Dermis blood vessel endothelial cell (primary cell): Measurements from ENCODE around the gene DHRS12. TPM values are rescaled to one million over a fixed set of nuclear protein-coding genes. Genes with fewer than 3 reads are reported as not detected.

Experiments used
- DNase-seq: peaks from one replicate; pipeline ENCODE4 v3.0.0; 2010
- total RNA-seq: library from RNA; depleted of rRNA; stranded (reverse); fragments of >200 nt; gene quantifications from 2 replicates; pipeline ENCODE4 v1.2.3, GENCODE V29; 2014

DHRS12 gene
- total RNA-seq, 1 donor from 2014 or later: 7.1 TPM

DNA sequence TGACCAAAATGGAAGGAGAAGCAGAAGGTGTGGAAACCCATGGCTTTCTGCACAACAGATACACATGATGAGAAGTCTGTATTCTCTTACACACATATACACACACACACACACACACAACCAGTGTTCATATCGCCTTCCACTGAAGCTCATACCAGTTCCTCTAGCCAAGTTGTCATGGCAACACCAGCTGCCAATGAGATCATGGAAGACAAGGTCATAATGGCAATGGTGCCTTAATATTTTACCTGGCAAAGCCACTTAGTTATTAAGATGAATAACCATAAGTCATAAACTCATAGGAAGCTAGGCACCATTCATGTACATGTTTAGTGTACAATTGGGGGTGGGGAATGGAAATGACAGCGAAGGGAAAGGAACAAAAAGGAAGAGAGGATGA is 2.6 kb upstream of the DHRS12 start:
- peak; percentile 72 for DNase-seq

DNA sequence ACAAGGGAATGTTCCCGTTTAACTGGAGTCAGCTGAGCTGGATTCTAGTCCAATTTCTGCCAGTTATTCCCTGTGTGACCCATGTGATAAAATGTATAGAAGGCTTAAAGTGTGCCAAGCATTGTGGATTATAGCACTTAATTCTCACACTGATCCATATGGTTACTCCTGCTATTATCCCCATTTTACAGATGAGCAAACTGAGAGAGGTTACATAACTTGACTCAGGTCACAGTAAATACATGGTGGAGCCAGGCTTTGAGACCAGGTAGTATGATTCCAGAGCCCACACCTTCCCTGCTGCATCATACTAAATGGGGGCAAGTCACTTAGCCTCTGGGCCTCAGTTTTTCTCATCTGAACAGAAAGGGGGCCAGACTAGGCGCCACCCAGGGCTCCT is 2.0 kb upstream of the DHRS12 start:
- no peak for DNase-seq

DNA sequence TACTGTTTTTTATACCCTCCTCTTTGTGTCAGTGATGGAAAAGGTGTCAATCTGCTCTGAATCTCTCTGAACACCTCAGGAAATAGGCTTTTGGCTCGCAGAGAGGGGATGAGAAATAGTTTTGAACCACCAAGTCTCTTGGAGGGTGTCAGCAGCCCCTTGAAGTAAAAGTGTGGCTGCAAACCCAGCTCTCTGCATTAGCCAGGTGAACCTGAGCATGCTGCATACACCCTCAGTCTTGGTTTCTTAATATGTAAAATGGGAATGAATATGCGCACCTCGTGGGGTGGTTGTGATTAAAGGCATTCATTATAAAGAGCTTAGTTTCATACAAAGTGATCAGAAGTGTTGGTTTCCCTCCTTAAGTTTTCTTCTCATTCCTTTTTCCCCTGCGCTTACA is 1.4 kb upstream of the DHRS12 start:
- no peak for DNase-seq

GRCh38 chr13:51804295-51805172 is 571 bp upstream of the DHRS12 start:
- DNase-seq: peak; percentile 38

- DNase-seq: peak; percentile 18
Measured at GRCh38 chr13:51802631-51803418, 1.1 kb downstream of the DHRS12 start.

DNA sequence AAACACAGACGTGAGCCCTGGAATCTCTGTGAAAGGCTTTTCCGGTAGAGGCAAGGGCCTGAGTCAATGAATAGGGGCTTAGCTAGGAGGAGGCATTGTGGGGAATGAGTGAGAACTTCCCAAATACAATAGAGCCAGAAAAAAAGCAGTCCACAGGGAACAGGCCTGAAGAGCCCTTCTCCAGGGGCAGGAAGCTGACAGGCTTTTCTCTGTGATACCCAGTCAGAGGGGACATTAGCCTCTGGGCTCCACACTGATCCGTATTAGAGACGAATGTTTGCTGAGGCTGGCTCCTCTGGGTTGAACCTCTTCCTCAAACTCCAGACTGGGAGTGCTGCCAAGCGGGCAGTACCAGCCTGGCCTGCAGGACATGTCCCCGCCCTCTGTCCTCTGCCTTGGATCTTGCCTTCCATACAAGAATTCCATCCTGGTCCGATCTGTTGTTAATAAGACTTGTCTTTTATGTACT is 2.3 kb downstream of the DHRS12 start:
- peak; percentile 71 for DNase-seq

DNA sequence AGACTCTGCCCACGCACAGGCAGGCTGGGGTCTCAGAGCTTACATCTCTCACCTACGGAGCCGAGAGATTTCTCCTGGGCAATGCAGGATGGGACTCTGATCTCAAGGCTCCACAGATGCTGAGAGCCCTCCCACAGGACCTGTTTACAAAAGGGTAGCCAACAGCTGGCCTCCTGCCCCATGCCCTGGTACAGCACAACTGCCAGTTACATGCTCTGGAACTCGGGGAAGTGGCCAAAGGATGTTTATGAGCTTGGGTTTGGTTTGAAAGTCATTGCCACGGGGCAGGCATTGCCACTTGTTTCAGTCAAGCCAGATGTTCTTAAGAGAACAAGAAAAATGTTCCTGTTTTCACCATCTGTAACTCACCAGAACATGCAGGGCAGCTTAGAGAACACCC is 3.5 kb downstream of the DHRS12 start:
- no peak for DNase-seq

DNA sequence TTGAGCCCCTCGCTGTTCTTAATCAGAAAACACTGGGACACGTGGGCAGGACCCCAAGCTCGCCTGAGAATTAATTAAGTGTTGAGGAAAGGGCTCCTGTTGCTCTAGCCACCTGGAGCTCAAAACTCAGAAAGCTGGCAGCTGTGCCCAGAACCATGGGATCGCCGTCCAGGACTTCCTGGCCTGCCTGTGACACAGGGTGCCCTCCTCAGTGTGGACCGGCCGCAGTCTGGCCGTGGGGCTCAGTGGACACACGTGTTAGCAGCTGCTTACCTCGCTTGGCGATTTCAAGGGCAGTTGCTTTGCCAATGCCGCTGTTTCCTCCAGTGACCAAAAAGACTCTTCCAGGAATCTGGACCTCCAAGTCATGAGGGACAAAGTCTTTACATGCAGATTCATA is 4.7 kb downstream of the DHRS12 start:
- DNase-seq: no peak

GRCh38 chr13:51797664-51798488 is 6.1 kb downstream of the DHRS12 start:
- peak; percentile 70 for DNase-seq

GRCh38 chr13:51796546-51796945 is 7.4 kb downstream of the DHRS12 start:
- DNase-seq: no peak

GRCh38 chr13:51795419-51795818 is 8.5 kb downstream of the DHRS12 start:
- DNase-seq: no peak

GRCh38 chr13:51794964-51795363 is 9.0 kb downstream of the DHRS12 start:
- DNase-seq: no peak

- DNase-seq: peak; percentile 75
Measured at GRCh38 chr13:51793570-51794271, 10.2 kb downstream of the DHRS12 start.

DNA sequence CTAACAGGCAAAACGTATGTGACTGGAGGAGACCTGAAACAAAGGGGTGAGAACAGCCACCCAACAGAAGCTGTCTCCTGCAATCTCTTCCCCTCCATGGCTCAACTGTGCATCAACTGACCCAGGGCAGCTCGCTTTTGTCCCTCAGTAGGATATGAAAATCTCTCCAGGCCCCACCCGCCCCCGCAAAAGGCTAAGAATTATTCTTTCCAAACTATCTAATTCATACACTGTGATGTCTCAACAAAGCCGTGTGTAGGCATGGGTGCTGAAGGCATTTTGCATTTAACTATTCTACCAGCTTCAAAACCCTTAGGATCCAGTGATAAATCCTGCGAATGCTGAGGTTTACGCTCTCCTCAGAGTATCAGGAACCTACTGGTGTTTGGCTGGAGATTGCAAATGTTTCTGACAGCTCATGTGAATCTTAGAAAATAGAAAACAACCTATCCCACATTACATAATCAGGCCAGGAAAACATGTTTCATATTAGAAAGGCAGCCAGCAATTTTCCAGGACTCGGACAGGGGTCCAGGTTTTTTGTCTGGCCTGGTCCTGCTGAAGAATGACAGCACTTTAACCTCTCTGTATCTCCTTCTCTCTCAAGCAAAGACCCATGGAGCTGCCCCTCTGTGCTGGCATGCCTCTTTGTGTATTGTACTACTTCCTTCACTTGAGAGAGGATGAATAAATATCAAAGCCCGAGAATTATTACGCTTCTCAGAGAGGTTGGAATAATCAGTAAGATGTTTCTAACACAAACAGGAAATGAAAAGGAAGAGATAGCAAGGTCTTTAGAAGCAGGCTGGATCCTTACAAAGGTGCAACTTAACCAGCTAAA is 17.3 kb downstream of the DHRS12 start:
- no peak for DNase-seq

- DNase-seq: no peak
Measured at GRCh38 chr13:51785712-51786424, 18.1 kb downstream of the DHRS12 start.

DNA sequence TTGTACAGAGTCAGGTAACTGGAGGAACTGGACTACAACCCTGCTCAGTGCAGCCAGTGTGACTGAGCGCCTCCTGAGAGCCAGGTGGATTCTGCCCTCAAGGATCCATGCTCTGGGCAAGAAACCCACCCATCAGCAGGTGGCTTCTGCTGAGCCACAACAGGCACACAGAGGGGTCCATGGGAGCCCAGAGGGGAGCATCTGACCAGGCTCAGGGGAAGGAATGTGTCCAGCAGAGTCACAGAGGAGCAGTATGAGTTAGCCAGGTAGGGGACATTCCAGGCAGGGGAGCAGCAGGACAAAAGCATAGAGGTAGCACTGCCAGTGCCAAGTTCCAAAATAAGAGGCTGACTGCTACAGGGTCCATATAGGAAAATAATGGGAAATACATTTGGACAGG is 19.9 kb downstream of the DHRS12 start:
- DNase-seq: no peak

GRCh38 chr13:51783428-51784094 is 20.4 kb downstream of the DHRS12 start:
- no peak for DNase-seq

- DNase-seq: no peak
Measured at GRCh38 chr13:51782026-51782710, 21.8 kb downstream of the DHRS12 start.
